Activated CD8-positive, alpha-beta memory T cell treated with anti-CD3 and anti-CD28 coated beads, Interleukin-2, amount 50 U/mL, for 24 hours (primary cell): ENCODE measurements around the gene TCP10L.
"Not testable (repeated sequence)": the region's sequence is repeated elsewhere in the genome, so short reads cannot be mapped to it uniquely, and the experiment has no call there.

Experiments
- DNase-seq: peaks from one replicate; pipeline ENCODE4 v3.0.0-alpha.2; 2020; ENCODE audit errors: extremely low read depth

TCP10L gene

GRCh38 chr21:32587120-32587519 is 1.8 kb upstream of the TCP10L start:
- DNase-seq: no peak

GRCh38 chr21:32585970-32586369 is 647 bp upstream of the TCP10L start:
- no peak for DNase-seq

GRCh38 chr21:32584472-32584871 is 851 bp downstream of the TCP10L start:
- no peak for DNase-seq

GRCh38 chr21:32581732-32582131 is 3.6 kb downstream of the TCP10L start:
- no peak for DNase-seq

- DNase-seq: no peak
Observed at GRCh38 chr21:32580949-32581348, 4.4 kb downstream of the TCP10L start.

GRCh38 chr21:32578107-32578691 is 7.1 kb downstream of the TCP10L start:
- no peak for DNase-seq

- no peak for DNase-seq
Observed at GRCh38 chr21:32576011-32576410, 9.3 kb downstream of the TCP10L start.

GRCh38 chr21:32574946-32575925 is 10.1 kb downstream of the TCP10L start:
- DNase-seq: no peak

GRCh38 chr21:32572574-32573420 is 12.5 kb downstream of the TCP10L start:
- DNase-seq: no peak

GRCh38 chr21:32570456-32570855 is 14.9 kb downstream of the TCP10L start:
- DNase-seq: no peak

- DNase-seq: peak; percentile 55
Observed at GRCh38 chr21:32569261-32570230, 15.8 kb downstream of the TCP10L start.

- no peak for DNase-seq
Observed at GRCh38 chr21:32567626-32568025, 17.7 kb downstream of the TCP10L start.

GRCh38 chr21:32566741-32567389 is 18.5 kb downstream of the TCP10L start:
- DNase-seq: no peak

- no peak for DNase-seq
Observed at GRCh38 chr21:32565856-32566465, 19.4 kb downstream of the TCP10L start.

- DNase-seq: no peak
Observed at GRCh38 chr21:32562915-32563314, 22.4 kb downstream of the TCP10L start.

- no peak for DNase-seq
Observed at GRCh38 chr21:32562426-32562825, 22.9 kb downstream of the TCP10L start.

GRCh38 chr21:32561476-32561875 is 23.8 kb downstream of the TCP10L start:
- not testable (repeated sequence) for DNase-seq

GRCh38 chr21:32560896-32561295 is 24.4 kb downstream of the TCP10L start:
- DNase-seq: no peak

GRCh38 chr21:32559006-32559610 is 26.2 kb downstream of the TCP10L start:
- no peak for DNase-seq

GRCh38 chr21:32558106-32558505 is 27.2 kb downstream of the TCP10L start:
- no peak for DNase-seq
